BJ (cell line): ENCODE measurements around the gene IRX2. TPM values are rescaled to one million over a fixed set of nuclear protein-coding genes. Genes with fewer than 3 reads are reported as not detected.

Source experiments
- CTCF ChIA-PET: fragments of 350-600 bp; formaldehyde crosslinking; extraction: SDS; loops from one replicate; lab custom pipeline; 2021; ENCODE audit warnings: antibody characterized with exemption, inconsistent platforms; lab: Yijun Ruan, JAX
- POLR2A ChIA-PET: fragments of 300-600 bp; sonication (Branson Sonifier 250); formaldehyde crosslinking; extraction: SDS; loops from one replicate; lab custom pipeline; 2021; ENCODE audit warnings: antibody characterized with exemption; lab: Charles Lee
- DNase-seq: peaks from one replicate; pipeline ENCODE4 v3.0.0-alpha.2; 2011; ENCODE audit warnings: low read depth
- H3K27me3 ChIP-seq: 2 replicates; pipeline ENCODE4 v1.6.0; 2011; ENCODE audit warnings: low read length; ENCODE audit not compliant: control insufficient read depth, insufficient read depth
- H3K36me3 ChIP-seq: 2 replicates; pipeline ENCODE4 v1.5.1; 2011; ENCODE audit warnings: low read length; ENCODE audit not compliant: control insufficient read depth, insufficient read depth
- H3K4me3 ChIP-seq: 2 replicates; pipeline ENCODE4 v1.5.1; 2011; ENCODE audit warnings: low read depth, mild to moderate bottlenecking, control low read depth, low read length
- CTCF ChIP-seq: IDR thresholded peaks from 2 replicates; pipeline ENCODE4 v1.5.1; 2011; ENCODE audit warnings: low read depth, mild to moderate bottlenecking, control low read depth, inconsistent platforms, low read length, moderate library complexity; ENCODE audit not compliant: insufficient read depth
- polyA plus RNA-seq: library from polyadenylated mRNA; depleted of rRNA; stranded (reverse); fragments of >200 nt; gene quantifications from 2 replicates; pipeline ENCODE4 v1.2.3, GENCODE V29; 2011

The IRX2 gene
- polyA plus RNA-seq, 1 experiment: 1.8 TPM

GRCh38 chr5:2759696-2760461 lies 8.4 kb upstream of the IRX2 start:
- CTCF ChIA-PET: no interaction called here
- Histone ChIP-seq H3K4me3 (no peak overlapping the region), H3K27me3 (peaks cover under 1% of the 10 kb centered on the region; the same call in 1 of the 2 replicates), H3K36me3 (no peaks in the 10 kb centered on the region)
- no peak for DNase-seq
- POLR2A ChIA-PET: no interaction called here
- no peak for TF ChIP-seq CTCF

DNA sequence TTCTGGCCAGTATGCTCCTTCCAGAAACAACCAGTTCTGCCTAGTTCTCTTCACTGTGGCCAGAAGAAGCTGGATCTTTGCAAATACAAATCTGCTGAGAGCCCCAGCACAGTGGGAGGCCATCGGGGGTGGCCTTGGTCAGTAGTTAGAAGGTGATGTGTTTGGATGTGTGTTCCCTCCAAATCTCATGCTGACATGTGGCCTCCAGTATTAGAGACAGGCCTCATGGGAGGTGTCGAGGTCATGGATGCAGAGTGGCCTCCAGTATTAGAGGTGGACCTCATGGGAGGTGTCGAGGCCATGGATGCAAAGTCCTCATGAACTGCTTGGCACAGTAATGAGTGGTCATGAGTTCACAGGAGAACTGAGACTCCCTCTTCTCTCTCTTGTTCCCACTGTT lies 7.6 kb upstream of the IRX2 start:
- DNase-seq: no peak
- Histone ChIP-seq H3K4me3 (no peak overlapping the region), H3K36me3 (no peaks in the 10 kb centered on the region), H3K27me3 (no peaks in the 10 kb centered on the region)
- ChIA-PET POLR2A (no interaction called here), CTCF (no interaction called here)
- TF ChIP-seq CTCF: no peak

DNA sequence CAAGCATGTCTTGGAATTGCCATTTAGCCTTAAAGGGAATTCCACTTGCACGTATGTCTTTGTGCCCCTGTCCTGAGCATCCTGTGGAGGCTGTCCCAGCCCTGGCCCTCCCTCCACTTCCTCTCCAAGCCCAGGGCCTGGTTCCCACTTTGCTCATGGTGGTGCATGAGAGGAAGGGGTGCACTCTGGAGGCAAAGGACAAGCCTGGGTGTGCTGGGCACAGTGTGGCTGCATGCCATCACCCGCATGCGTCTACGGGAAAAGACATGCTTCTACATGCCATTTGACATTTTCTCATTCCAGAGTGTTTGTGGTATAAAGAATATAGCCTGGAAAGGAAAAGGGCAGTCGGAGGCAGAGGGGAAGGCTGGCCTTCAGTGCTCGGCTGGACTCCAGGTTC lies 7.2 kb upstream of the IRX2 start:
- Histone ChIP-seq H3K36me3 (no peaks in the 10 kb centered on the region), H3K4me3 (no peak overlapping the region), H3K27me3 (no peaks in the 10 kb centered on the region)
- no peak for TF ChIP-seq CTCF
- CTCF ChIA-PET: no interaction called here
- POLR2A ChIA-PET: no interaction called here
- DNase-seq: no peak

DNA sequence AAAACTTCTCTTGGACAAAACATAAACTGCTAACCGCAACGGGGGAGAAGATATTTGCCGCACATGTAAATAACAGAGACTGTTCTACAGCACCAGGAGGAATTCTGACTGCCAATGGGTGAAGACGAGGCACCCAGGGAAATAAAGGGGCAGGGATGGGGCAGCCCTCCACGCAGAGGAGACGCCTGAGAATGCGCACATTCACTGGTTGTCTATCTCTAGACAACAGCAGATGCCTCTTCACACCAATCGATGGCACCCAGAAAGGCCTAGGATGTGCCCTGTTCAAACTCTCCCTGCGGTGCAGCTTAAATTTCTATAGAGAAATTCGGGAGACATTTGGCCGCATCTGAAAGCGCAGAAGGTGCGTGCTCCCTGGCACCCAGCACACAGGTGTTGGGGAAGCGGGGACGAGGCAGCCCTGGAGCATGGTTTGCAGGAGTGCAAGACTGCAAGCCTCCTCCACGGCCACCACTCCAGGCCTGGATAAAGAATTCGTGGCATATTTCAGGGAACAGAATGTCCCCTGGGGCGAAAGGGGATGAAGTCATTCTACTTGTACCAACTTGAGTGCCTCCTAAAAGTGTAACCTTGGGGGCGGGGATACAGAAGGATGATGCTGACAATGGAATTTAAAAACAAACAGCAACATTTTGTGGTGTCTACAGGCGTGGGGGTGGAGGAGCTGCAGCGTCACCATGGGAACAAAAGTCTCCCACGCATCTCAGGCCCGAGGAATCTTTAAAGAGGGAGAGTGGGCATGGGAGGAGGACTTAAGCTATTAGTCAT lies 6.3 kb upstream of the IRX2 start:
- H3K4me3 ChIP-seq: no peak overlapping the region
- ChIA-PET CTCF (no interaction called here), POLR2A (no interaction called here)

More for the DNA sequence above, 6.3 kb upstream of the IRX2 start:
- TF ChIP-seq CTCF: no peak
- DNase-seq: peak; percentile 96
- H3K27me3 ChIP-seq: no peaks in the 10 kb centered on the region
- H3K36me3 ChIP-seq: no peaks in the 10 kb centered on the region
